Fibroblast of peridontal ligament (primary cell): ENCODE results near the gene ARMH2.
"Not testable (repeated sequence)": the region's sequence is repeated elsewhere in the genome, so short reads cannot be mapped to it uniquely, and the experiment has no call there.

ENCODE experiments used
- DNase-seq: peaks from one replicate; pipeline ENCODE4 v3.0.0-alpha.2; 2010; ENCODE audit errors: extremely low read depth

The ARMH2 gene

GRCh38 chr6:24764833-24765828, 33.6 kb downstream of the ARMH2 start:
- not testable (repeated sequence) for DNase-seq

- no peak for DNase-seq
Observed at GRCh38 chr6:24763578-24763977, 35.1 kb downstream of the ARMH2 start.

GRCh38 chr6:24761851-24762250, 36.9 kb downstream of the ARMH2 start:
- no peak for DNase-seq

GRCh38 chr6:24761193-24761835, 37.4 kb downstream of the ARMH2 start:
- no peak for DNase-seq

- DNase-seq, result no peak
Observed at GRCh38 chr6:24760210-24760609, 38.5 kb downstream of the ARMH2 start.

- DNase-seq, result no peak
Observed at GRCh38 chr6:24759718-24760117, 39.0 kb downstream of the ARMH2 start.

- no peak for DNase-seq
Observed at GRCh38 chr6:24757611-24758010, 41.1 kb downstream of the ARMH2 start.

- no peak for DNase-seq
Observed at GRCh38 chr6:24755279-24755678, 43.4 kb downstream of the ARMH2 start.

GRCh38 chr6:24754378-24754777, 44.3 kb downstream of the ARMH2 start:
- DNase-seq, result not testable (repeated sequence)

GRCh38 chr6:24753545-24753944, 45.2 kb downstream of the ARMH2 start:
- no peak for DNase-seq

- DNase-seq, result no peak
Observed at GRCh38 chr6:24752917-24753492, 45.7 kb downstream of the ARMH2 start.

- DNase-seq, result no peak
Observed at GRCh38 chr6:24752503-24752902, 46.2 kb downstream of the ARMH2 start.

GRCh38 chr6:24750878-24751277, 47.8 kb downstream of the ARMH2 start:
- not testable (repeated sequence) for DNase-seq

- DNase-seq, result no peak
Observed at GRCh38 chr6:24749297-24749696, 49.4 kb downstream of the ARMH2 start.
